Gastrocnemius medialis (tissue), 4 donors: ENCODE results near the gene B3GALT4.

Experiments used
- CTCF ChIP-seq, 5 experiments: fragments of 450-650 bp in 3 of 5; fragments of 200-600 bp in 2 of 5; sonication (generic) in 2 of 5; IDR thresholded peaks in 4 of 5; conservative IDR thresholded peaks in 1 of 5; 1 replicate in 4 of 5; 2 replicates in 1 of 5; pipeline ENCODE4 v1.5.1; 2016 to 2019; ENCODE audit warnings: antibody characterized with exemption in 5 of 5, mild to moderate bottlenecking in 3 of 5, moderate library complexity in 3 of 5
- POLR2A ChIP-seq, 2 donors: fragments of 450-650 bp; IDR thresholded peaks; one replicate each; pipeline ENCODE4 v1.6.1; 2017; ENCODE audit warnings: antibody characterized with exemption in 2 of 2, mild to moderate bottlenecking in 2 of 2, moderate library complexity in 2 of 2

- TF ChIP-seq CTCF (IDR thresholded peaks at IDR 0.05 in 4 of 5, conservative IDR thresholded peaks at IDR 0.05 in 1 of 5): peak in 3 of 5 experiments; percentile 39 to 44 (median 44)
- no peak for TF ChIP-seq POLR2A (IDR thresholded peaks at IDR 0.05)
Observed at GRCh38 chr6:33279971-33280511, 3.1 kb downstream of the B3GALT4 start.
